ENCODE results near the gene LASP1NB.

LASP1NB gene

GRCh38 chr17:38897671-38898290 lies 27.6 kb upstream of the LASP1NB start:
- DNase-seq = no peak
- Mint-ChIP-seq H3K36me3 (ENCODE audit: insufficient read depth, unreplicated experiment) (peaks cover 79% of the 10 kb centered on the region), H3K9me3 (ENCODE audit: low read depth, unreplicated experiment) (no peaks in the 10 kb centered on the region), H3K4me3 (ENCODE audit: low read depth, unreplicated experiment) (no peak overlapping the region), H3K4me1 (ENCODE audit: low read depth, unreplicated experiment) (peaks cover 24% of the 10 kb centered on the region), H3K27ac (ENCODE audit: unreplicated experiment) (peak overlapping the region; percentile 30), H3K27me3 (ENCODE audit: unreplicated experiment) (no peaks in the 10 kb centered on the region)
- no peak for TF ChIP-seq CTCF (IDR thresholded peaks at IDR 0.05; ENCODE audit: unreplicated experiment)
- BruUV-seq (replicated peaks) = no TSS peak
- CTCF ChIA-PET = interaction anchor here (1.0 kb wide), 1 partner anchor 61 kb away, joined by 5 read pairs; no protein-coding TSS in a partner anchor
- intact Hi-C loops (cut with micrococcal nuclease; ENCODE audit: unreplicated experiment) = no loop called here

GRCh38 chr17:38898291-38898679 lies 27.1 kb upstream of the LASP1NB start:
- intact Hi-C loops (cut with micrococcal nuclease; ENCODE audit: unreplicated experiment) = no loop called here
- H3K9me3 Mint-ChIP-seq (ENCODE audit: low read depth, unreplicated experiment) = no peaks in the 10 kb centered on the region
- TF ChIP-seq CTCF (IDR thresholded peaks at IDR 0.05; ENCODE audit: unreplicated experiment) = no peak
- BruUV-seq (replicated peaks) = no TSS peak
- peaks cover 24% of the 10 kb centered on the region for H3K4me1 Mint-ChIP-seq (ENCODE audit: low read depth, unreplicated experiment)
- CTCF ChIA-PET = interaction anchor here (1.0 kb wide), 1 partner anchor 60 kb away, joined by 5 read pairs; no protein-coding TSS in a partner anchor
- DNase-seq = no peak
- H3K36me3 Mint-ChIP-seq (ENCODE audit: insufficient read depth, unreplicated experiment) = peaks cover 81% of the 10 kb centered on the region
- H3K27me3 Mint-ChIP-seq (ENCODE audit: unreplicated experiment) = no peaks in the 10 kb centered on the region
- no peak overlapping the region for H3K27ac Mint-ChIP-seq (ENCODE audit: unreplicated experiment)
- H3K4me3 Mint-ChIP-seq (ENCODE audit: low read depth, unreplicated experiment) = no peak overlapping the region

GRCh38 chr17:38898812-38899348 lies 26.5 kb upstream of the LASP1NB start:
- no peak for TF ChIP-seq CTCF (IDR thresholded peaks at IDR 0.05; ENCODE audit: unreplicated experiment)
- no peaks in the 10 kb centered on the region for H3K27me3 Mint-ChIP-seq (ENCODE audit: unreplicated experiment)
- H3K27ac Mint-ChIP-seq (ENCODE audit: unreplicated experiment) = no peak overlapping the region
- CTCF ChIA-PET = interaction anchor here (0.6 kb wide), 1 partner anchor 183 kb away, joined by 3 read pairs; no protein-coding TSS in a partner anchor
- no TSS peak for BruUV-seq (replicated peaks)
- no peak overlapping the region for H3K4me3 Mint-ChIP-seq (ENCODE audit: low read depth, unreplicated experiment)
- intact Hi-C loops (cut with micrococcal nuclease; ENCODE audit: unreplicated experiment) = no loop called here
- H3K4me1 Mint-ChIP-seq (ENCODE audit: low read depth, unreplicated experiment) = peaks cover 24% of the 10 kb centered on the region
- no peaks in the 10 kb centered on the region for H3K9me3 Mint-ChIP-seq (ENCODE audit: low read depth, unreplicated experiment)
- no peak for DNase-seq
- H3K36me3 Mint-ChIP-seq (ENCODE audit: insufficient read depth, unreplicated experiment) = peaks cover 83% of the 10 kb centered on the region

- CTCF ChIA-PET = interaction anchor here (0.6 to 0.9 kb wide), 2 partner anchors 28 to 182 kb away, joined by 3 read pairs; no protein-coding TSS in a partner anchor
- Mint-ChIP-seq H3K4me1 (ENCODE audit: low read depth, unreplicated experiment) (peaks cover 24% of the 10 kb centered on the region), H3K27me3 (ENCODE audit: unreplicated experiment) (no peaks in the 10 kb centered on the region), H3K4me3 (ENCODE audit: low read depth, unreplicated experiment) (no peak overlapping the region), H3K36me3 (ENCODE audit: insufficient read depth, unreplicated experiment) (peaks cover 83% of the 10 kb centered on the region), H3K27ac (ENCODE audit: unreplicated experiment) (no peak overlapping the region), H3K9me3 (ENCODE audit: low read depth, unreplicated experiment) (no peaks in the 10 kb centered on the region)
- intact Hi-C loops (cut with micrococcal nuclease; ENCODE audit: unreplicated experiment) = no loop called here
- no TSS peak for BruUV-seq (replicated peaks)
- no peak for DNase-seq
- no peak for TF ChIP-seq CTCF (IDR thresholded peaks at IDR 0.05; ENCODE audit: unreplicated experiment)
Measured at GRCh38 chr17:38899421-38899820, 26.0 kb upstream of the LASP1NB start.

Data from Calu3 (cell line).